GM23338 (cell line): Measurements from ENCODE around the gene OR8G1.

ENCODE experiments used
- EZH2 ChIP-seq: fragments of 200-600 bp; sonication (generic); IDR thresholded peaks from one replicate; pipeline ENCODE4 v1.8.0; 2017; ENCODE audit warnings: antibody characterized with exemption, mild to moderate bottlenecking, low read depth; ENCODE audit not compliant: unreplicated experiment
- POLR2AphosphoS5 ChIP-seq: IDR thresholded peaks from 2 replicates; pipeline ENCODE4 v1.6.1; 2016; ENCODE audit warnings: antibody characterized with exemption, low read depth
- ZNF331 ChIP-seq: fragments of 250-450 bp; sonication (Bioruptor Pico); IDR thresholded peaks from 2 replicates; pipeline ENCODE4 v1.5.0; 2020; ENCODE audit warnings: low read depth, mild to moderate bottlenecking, moderate library complexity
- TF ChIP-seq, protein P1 (sequence below), 2 experiments: fragments of 200-600 bp in 1 of 2; sonication (generic) in 1 of 2; conservative IDR thresholded peaks; 2 replicates each; pipeline versions ENCODE4 v1.5.1 to v1.6.1; 2016 to 2017; ENCODE audit warnings: antibody characterized with exemption in 2 of 2, low read depth in 2 of 2, mild to moderate bottlenecking in 2 of 2, moderate library complexity in 1 of 2
- TF ChIP-seq, protein P2 (sequence below): fragments of 250-450 bp; sonication (Bioruptor Pico); IDR thresholded peaks from 2 replicates; pipeline ENCODE4 v1.5.0; 2020; ENCODE audit warnings: mild to moderate bottlenecking, moderate library complexity
- TF ChIP-seq, protein P3 (sequence below): IDR thresholded peaks from one replicate; pipeline ENCODE4 v1.6.1; 2018; ENCODE audit warnings: antibody characterized with exemption; ENCODE audit not compliant: unreplicated experiment

GRCh38 chr11:124204008-124204407 lies 36.9 kb upstream of the OR8G1 start:
- TF ChIP-seq, protein P1, sequence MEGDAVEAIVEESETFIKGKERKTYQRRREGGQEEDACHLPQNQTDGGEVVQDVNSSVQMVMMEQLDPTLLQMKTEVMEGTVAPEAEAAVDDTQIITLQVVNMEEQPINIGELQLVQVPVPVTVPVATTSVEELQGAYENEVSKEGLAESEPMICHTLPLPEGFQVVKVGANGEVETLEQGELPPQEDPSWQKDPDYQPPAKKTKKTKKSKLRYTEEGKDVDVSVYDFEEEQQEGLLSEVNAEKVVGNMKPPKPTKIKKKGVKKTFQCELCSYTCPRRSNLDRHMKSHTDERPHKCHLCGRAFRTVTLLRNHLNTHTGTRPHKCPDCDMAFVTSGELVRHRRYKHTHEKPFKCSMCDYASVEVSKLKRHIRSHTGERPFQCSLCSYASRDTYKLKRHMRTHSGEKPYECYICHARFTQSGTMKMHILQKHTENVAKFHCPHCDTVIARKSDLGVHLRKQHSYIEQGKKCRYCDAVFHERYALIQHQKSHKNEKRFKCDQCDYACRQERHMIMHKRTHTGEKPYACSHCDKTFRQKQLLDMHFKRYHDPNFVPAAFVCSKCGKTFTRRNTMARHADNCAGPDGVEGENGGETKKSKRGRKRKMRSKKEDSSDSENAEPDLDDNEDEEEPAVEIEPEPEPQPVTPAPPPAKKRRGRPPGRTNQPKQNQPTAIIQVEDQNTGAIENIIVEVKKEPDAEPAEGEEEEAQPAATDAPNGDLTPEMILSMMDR (conservative IDR thresholded peaks at IDR 0.05; ENCODE audit: low read depth in 2 of 2): no peak
- TF ChIP-seq, protein P2, sequence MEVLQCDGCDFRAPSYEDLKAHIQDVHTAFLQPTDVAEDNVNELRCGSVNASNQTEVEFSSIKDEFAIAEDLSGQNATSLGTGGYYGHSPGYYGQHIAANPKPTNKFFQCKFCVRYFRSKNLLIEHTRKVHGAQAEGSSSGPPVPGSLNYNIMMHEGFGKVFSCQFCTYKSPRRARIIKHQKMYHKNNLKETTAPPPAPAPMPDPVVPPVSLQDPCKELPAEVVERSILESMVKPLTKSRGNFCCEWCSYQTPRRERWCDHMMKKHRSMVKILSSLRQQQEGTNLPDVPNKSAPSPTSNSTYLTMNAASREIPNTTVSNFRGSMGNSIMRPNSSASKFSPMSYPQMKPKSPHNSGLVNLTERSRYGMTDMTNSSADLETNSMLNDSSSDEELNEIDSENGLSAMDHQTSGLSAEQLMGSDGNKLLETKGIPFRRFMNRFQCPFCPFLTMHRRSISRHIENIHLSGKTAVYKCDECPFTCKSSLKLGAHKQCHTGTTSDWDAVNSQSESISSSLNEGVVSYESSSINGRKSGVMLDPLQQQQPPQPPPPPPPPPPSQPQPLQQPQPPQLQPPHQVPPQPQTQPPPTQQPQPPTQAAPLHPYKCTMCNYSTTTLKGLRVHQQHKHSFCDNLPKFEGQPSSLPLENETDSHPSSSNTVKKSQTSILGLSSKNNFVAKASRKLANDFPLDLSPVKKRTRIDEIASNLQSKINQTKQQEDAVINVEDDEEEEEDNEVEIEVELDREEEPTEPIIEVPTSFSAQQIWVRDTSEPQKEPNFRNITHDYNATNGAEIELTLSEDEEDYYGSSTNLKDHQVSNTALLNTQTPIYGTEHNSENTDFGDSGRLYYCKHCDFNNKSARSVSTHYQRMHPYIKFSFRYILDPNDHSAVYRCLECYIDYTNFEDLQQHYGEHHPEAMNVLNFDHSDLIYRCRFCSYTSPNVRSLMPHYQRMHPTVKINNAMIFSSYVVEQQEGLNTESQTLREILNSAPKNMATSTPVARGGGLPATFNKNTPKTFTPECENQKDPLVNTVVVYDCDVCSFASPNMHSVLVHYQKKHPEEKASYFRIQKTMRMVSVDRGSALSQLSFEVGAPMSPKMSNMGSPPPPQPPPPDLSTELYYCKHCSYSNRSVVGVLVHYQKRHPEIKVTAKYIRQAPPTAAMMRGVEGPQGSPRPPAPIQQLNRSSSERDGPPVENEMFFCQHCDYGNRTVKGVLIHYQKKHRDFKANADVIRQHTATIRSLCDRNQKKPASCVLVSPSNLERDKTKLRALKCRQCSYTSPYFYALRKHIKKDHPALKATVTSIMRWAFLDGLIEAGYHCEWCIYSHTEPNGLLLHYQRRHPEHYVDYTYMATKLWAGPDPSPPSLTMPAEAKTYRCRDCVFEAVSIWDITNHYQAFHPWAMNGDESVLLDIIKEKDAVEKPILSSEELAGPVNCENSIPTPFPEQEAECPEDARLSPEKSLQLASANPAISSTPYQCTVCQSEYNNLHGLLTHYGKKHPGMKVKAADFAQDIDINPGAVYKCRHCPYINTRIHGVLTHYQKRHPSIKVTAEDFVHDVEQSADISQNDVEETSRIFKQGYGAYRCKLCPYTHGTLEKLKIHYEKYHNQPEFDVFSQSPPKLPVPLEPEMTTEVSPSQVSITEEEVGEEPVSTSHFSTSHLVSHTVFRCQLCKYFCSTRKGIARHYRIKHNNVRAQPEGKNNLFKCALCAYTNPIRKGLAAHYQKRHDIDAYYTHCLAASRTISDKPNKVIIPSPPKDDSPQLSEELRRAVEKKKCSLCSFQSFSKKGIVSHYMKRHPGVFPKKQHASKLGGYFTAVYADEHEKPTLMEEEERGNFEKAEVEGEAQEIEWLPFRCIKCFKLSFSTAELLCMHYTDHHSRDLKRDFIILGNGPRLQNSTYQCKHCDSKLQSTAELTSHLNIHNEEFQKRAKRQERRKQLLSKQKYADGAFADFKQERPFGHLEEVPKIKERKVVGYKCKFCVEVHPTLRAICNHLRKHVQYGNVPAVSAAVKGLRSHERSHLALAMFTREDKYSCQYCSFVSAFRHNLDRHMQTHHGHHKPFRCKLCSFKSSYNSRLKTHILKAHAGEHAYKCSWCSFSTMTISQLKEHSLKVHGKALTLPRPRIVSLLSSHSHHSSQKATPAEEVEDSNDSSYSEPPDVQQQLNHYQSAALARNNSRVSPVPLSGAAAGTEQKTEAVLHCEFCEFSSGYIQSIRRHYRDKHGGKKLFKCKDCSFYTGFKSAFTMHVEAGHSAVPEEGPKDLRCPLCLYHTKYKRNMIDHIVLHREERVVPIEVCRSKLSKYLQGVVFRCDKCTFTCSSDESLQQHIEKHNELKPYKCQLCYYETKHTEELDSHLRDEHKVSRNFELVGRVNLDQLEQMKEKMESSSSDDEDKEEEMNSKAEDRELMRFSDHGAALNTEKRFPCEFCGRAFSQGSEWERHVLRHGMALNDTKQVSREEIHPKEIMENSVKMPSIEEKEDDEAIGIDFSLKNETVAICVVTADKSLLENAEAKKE (CRISPR knock-in tag): no peak
- no peak for TF ChIP-seq POLR2AphosphoS5
- no peak for TF ChIP-seq EZH2
- TF ChIP-seq, protein P3, sequence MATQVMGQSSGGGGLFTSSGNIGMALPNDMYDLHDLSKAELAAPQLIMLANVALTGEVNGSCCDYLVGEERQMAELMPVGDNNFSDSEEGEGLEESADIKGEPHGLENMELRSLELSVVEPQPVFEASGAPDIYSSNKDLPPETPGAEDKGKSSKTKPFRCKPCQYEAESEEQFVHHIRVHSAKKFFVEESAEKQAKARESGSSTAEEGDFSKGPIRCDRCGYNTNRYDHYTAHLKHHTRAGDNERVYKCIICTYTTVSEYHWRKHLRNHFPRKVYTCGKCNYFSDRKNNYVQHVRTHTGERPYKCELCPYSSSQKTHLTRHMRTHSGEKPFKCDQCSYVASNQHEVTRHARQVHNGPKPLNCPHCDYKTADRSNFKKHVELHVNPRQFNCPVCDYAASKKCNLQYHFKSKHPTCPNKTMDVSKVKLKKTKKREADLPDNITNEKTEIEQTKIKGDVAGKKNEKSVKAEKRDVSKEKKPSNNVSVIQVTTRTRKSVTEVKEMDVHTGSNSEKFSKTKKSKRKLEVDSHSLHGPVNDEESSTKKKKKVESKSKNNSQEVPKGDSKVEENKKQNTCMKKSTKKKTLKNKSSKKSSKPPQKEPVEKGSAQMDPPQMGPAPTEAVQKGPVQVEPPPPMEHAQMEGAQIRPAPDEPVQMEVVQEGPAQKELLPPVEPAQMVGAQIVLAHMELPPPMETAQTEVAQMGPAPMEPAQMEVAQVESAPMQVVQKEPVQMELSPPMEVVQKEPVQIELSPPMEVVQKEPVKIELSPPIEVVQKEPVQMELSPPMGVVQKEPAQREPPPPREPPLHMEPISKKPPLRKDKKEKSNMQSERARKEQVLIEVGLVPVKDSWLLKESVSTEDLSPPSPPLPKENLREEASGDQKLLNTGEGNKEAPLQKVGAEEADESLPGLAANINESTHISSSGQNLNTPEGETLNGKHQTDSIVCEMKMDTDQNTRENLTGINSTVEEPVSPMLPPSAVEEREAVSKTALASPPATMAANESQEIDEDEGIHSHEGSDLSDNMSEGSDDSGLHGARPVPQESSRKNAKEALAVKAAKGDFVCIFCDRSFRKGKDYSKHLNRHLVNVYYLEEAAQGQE: no peak
- no peak for TF ChIP-seq ZNF331 (CRISPR knock-in tag)
